Measurements from ENCODE around the gene PHF14.

DNA sequence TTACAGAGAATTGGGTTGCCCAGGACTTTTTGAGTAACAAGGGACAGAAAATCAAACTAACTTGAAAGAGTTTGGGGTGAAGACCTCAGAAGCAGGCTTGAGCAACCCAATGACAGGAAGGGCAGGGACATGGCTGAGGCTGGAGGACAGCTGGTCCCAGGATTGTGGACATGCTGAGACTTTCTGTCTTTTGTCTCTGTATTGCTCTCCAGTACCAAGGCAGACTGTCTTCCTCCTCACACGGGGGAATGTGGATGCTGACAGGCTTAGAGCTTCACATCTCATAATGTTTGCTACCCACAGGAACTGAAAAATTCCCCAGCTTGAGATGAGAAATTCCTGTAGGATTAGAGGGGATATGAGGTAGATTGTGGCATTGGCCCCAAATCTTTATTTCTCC lies 229.6 kb downstream of the PHF14 start:
- no peak for TF ChIP-seq CTCF (IDR thresholded peaks at IDR 0.05)
- TF ChIP-seq POLR2AphosphoS5 (IDR thresholded peaks at IDR 0.05) = no peak
- no peak for TF ChIP-seq POLR2A (IDR thresholded peaks at IDR 0.05)
